SK-N-SH (cell line): ENCODE measurements around the gene ALDH18A1. TPM values are rescaled to one million over a fixed set of nuclear protein-coding genes. Genes with fewer than 3 reads are reported as not detected.

Experiments used
- CTCF ChIA-PET: fragments of 300-600, 350-600 bp; formaldehyde crosslinking; extraction: SDS; loops from one replicate; lab custom pipeline; 2021; lab: Yijun Ruan, JAX
- POLR2A ChIA-PET: fragments of 350-600 bp; sonication (Branson Sonifier 250); formaldehyde crosslinking; extraction: SDS; loops from one replicate; lab custom pipeline; 2020; ENCODE audit warnings: antibody characterized with exemption, inconsistent platforms; lab: Yijun Ruan, JAX
- DNase-seq: peaks from one replicate; pipeline ENCODE4 v3.0.0; 2012
- H2AFZ ChIP-seq: fragments of 200-600 bp; sonication (generic); 2 replicates; pipeline ENCODE4 v1.8.1; 2016; ENCODE audit warnings: antibody characterized with exemption, mild to moderate bottlenecking, low read depth
- H3F3A ChIP-seq: fragments of 200-600 bp; sonication (generic); replicated peaks from 2 replicates; pipeline ENCODE3; 2016; ENCODE audit warnings: antibody characterized with exemption, mild to moderate bottlenecking; ENCODE audit not compliant: insufficient read depth
- H3K27ac ChIP-seq, 2 experiments: fragments of 200-500 bp in 1 of 2; fragments of 200-600 bp in 1 of 2; sonication (Bioruptor generic) in 1 of 2; sonication (generic), shearing (Covaris generic) in 1 of 2; 2 replicates each; pipeline versions ENCODE4 v1.5.1 to v1.6.1; 2014 to 2016; ENCODE audit warnings: low read depth in 2 of 2, inconsistent platforms in 1 of 2, low read length in 1 of 2, mild to moderate bottlenecking in 1 of 2, mixed read lengths in 1 of 2
- H3K27me3 ChIP-seq: fragments of 200-600 bp; sonication (generic), shearing (Covaris generic); 2 replicates; pipeline ENCODE4 v1.6.1; 2016; ENCODE audit warnings: mixed run types; ENCODE audit not compliant: insufficient read depth
- H3K36me3 ChIP-seq, 2 experiments: fragments of 200-500 bp in 1 of 2; fragments of 200-600 bp in 1 of 2; sonication (Bioruptor generic) in 1 of 2; sonication (generic) in 1 of 2; replicated peaks in 1 of 2; 2 replicates each; pipeline versions ENCODE3 to v1.5.1; 2014 to 2016; ENCODE audit warnings: low read length in 1 of 2, mild to moderate bottlenecking in 1 of 2; ENCODE audit not compliant: insufficient read depth in 2 of 2, control insufficient read depth in 1 of 2
- H3K4me1 ChIP-seq, 2 experiments: fragments of 200-500 bp in 1 of 2; fragments of 200-600 bp in 1 of 2; sonication (Bioruptor generic) in 1 of 2; sonication (generic), shearing (Covaris generic) in 1 of 2; 2 replicates each; pipeline versions ENCODE4 v1.5.1 to v1.6.1; 2014 to 2016; ENCODE audit warnings: low read depth in 1 of 2, low read length in 1 of 2, mixed run types in 1 of 2; ENCODE audit not compliant: insufficient read depth in 2 of 2, control insufficient read depth in 1 of 2
- H3K4me2 ChIP-seq: fragments of 200-600 bp; sonication (generic), shearing (Covaris generic); 2 replicates; pipeline ENCODE4 v1.6.1; 2017; ENCODE audit warnings: mixed run types
- H3K4me3 ChIP-seq, 2 experiments: fragments of 200-500 bp in 1 of 2; fragments of 200-600 bp in 1 of 2; sonication (Bioruptor generic) in 1 of 2; sonication (generic), shearing (Covaris generic) in 1 of 2; 2 replicates each; pipeline versions ENCODE4 v1.5.1 to v1.8.1; 2014 to 2016; ENCODE audit warnings: low read depth in 2 of 2, inconsistent platforms in 1 of 2, low read length in 1 of 2, mild to moderate bottlenecking in 1 of 2, mixed read lengths in 1 of 2, moderate library complexity in 1 of 2
- H3K79me2 ChIP-seq: fragments of 200-600 bp; sonication (generic); 2 replicates; pipeline ENCODE4 v1.8.1; 2017; ENCODE audit warnings: mild to moderate bottlenecking; ENCODE audit not compliant: insufficient read depth
- H3K9ac ChIP-seq: fragments of 200-600 bp; sonication (generic); 2 replicates; pipeline ENCODE4 v1.6.1; 2017; ENCODE audit warnings: mixed run types
- H3K9me2 ChIP-seq: fragments of 200-600 bp; sonication (generic); 2 replicates; pipeline ENCODE4 v1.6.1; 2017; ENCODE audit warnings: mixed run types
- H3K9me3 ChIP-seq: fragments of 200-600 bp; sonication (generic); 2 replicates; pipeline ENCODE4 v1.6.1; 2017; ENCODE audit warnings: mixed run types, mild to moderate bottlenecking, moderate library complexity
- H4K20me1 ChIP-seq: fragments of 200-600 bp; sonication (generic); 2 replicates; pipeline ENCODE4 v1.6.1; 2017; ENCODE audit warnings: mild to moderate bottlenecking, mixed run types; ENCODE audit not compliant: insufficient read depth
- ELF1 ChIP-seq: IDR thresholded peaks from 2 replicates; pipeline ENCODE4 v1.4.0; 2012
- EZH2phosphoT487 ChIP-seq: fragments of 200-600 bp; sonication (generic); IDR thresholded peaks from 2 replicates; pipeline ENCODE4 v1.6.1; 2017; ENCODE audit warnings: low read depth, mixed run types, mild to moderate bottlenecking, antibody characterized with exemption, moderate library complexity, borderline replicate concordance
- FOXJ3 ChIP-seq: sonication (generic); formaldehyde crosslinking; IDR thresholded peaks from 2 replicates; pipeline ENCODE4 v1.5.1; 2020; ENCODE audit warnings: mild to moderate bottlenecking, missing genetic modification reagents
- FOXM1 ChIP-seq: IDR thresholded peaks from 2 replicates; pipeline ENCODE4 v1.4.0; 2012; ENCODE audit warnings: low read depth, mild to moderate bottlenecking
- GABPA ChIP-seq: IDR thresholded peaks from 2 replicates; pipeline ENCODE4 v1.4.0; 2012; ENCODE audit warnings: low read depth, mild to moderate bottlenecking
- GATA2 ChIP-seq: sonication (generic); formaldehyde crosslinking; IDR thresholded peaks from 2 replicates; pipeline ENCODE4 v1.5.0; 2020; ENCODE audit warnings: mild to moderate bottlenecking, missing genetic modification reagents
- MEF2A ChIP-seq: IDR thresholded peaks from 2 replicates; pipeline ENCODE4 v1.4.0; 2012; ENCODE audit warnings: low read depth, borderline replicate concordance
- NFIC ChIP-seq: IDR thresholded peaks from 2 replicates; pipeline ENCODE4 v1.4.0; 2012; ENCODE audit warnings: borderline replicate concordance
- NRF1 ChIP-seq: IDR thresholded peaks from 2 replicates; pipeline ENCODE4 v1.6.1; 2012; ENCODE audit warnings: low read depth, mild to moderate bottlenecking, low read length
- RAD21 ChIP-seq: IDR thresholded peaks from 2 replicates; pipeline ENCODE4 v1.6.1; 2012; ENCODE audit warnings: mild to moderate bottlenecking, low read length
- RCOR1 ChIP-seq: fragments of 150-350 bp; IDR thresholded peaks from 2 replicates; pipeline ENCODE4 v1.6.1; 2017; ENCODE audit warnings: antibody characterized with exemption, low read length
- RXRA ChIP-seq: IDR thresholded peaks from 2 replicates; pipeline ENCODE4 v1.4.0; 2012; ENCODE audit warnings: low read depth, mild to moderate bottlenecking, borderline replicate concordance
- TAF1 ChIP-seq: IDR thresholded peaks from 2 replicates; pipeline ENCODE4 v1.6.1; 2012; ENCODE audit warnings: low read depth, mild to moderate bottlenecking, low read length, moderate library complexity, borderline replicate concordance
- TCF12 ChIP-seq: IDR thresholded peaks from 2 replicates; pipeline ENCODE4 v1.4.0; 2012
- YY1 ChIP-seq: IDR thresholded peaks from 2 replicates; pipeline ENCODE4 v1.4.0; 2012; ENCODE audit warnings: low read depth, mild to moderate bottlenecking
- WGBS: methylation state at CpG from one replicate; pipeline ENCODE4 v1.1.6; 2017; ENCODE audit warnings: low lambda C conversion rate; 5-methylcytosine and 5-hydroxymethylcytosine counted together
- polyA plus RNA-seq, 3 experiments: library from polyadenylated mRNA; depleted of rRNA; stranded (reverse); fragments of >200 nt; gene quantifications; 2 replicates each; pipeline ENCODE4 v1.2.3, GENCODE V29; 2012
- TF ChIP-seq, protein P1 (sequence below): IDR thresholded peaks from 2 replicates; pipeline ENCODE4 v1.4.0; 2012; ENCODE audit warnings: low read depth, borderline replicate concordance
- TF ChIP-seq, protein P2 (sequence below): IDR thresholded peaks from 2 replicates; pipeline ENCODE4 v1.6.1; 2012; ENCODE audit warnings: mild to moderate bottlenecking, low read depth, low read length, moderate library complexity
- TF ChIP-seq, protein P3 (sequence below): IDR thresholded peaks from 2 replicates; pipeline ENCODE4 v1.4.0; 2012; ENCODE audit warnings: low read depth, borderline replicate concordance

Gene ALDH18A1
- polyA plus RNA-seq, 1 of the 3 experiments (the other 2 are of a cell fraction) = 59.5 TPM

DNA sequence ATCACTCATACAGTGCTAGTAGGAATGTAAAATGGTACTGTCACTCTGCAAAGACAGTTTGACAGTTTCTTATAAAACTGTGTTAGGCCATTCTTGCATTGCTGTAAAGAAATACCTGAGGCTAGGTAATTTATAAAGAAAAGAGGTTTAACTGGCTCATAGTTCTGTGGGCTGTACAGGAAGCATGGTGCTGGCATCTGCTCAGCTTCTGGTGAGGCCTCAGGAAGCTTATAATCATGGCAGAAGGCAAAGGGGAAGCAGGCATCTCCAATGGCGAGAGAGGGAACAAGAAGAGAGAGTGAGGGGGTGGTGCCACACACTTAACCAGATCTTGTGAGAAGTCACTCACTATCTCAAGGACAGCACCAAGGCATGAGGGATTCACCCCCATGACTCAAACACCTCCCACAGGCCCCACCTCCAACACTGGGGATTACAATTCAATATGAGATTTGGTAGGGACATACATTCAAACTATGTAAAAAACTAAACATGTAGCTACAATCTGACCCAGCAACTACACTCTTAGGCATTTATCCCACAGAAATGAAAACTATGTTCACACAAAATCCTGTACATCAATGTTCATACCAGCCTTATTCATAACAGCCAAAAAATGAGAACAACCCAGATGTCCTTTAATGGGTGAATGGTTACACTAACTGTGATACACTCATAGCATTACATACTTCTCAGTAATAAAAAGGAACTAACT, 5.0 kb downstream of the ALDH18A1 start:
- DNase-seq = no peak
- H3K4me3 ChIP-seq = no peak overlapping the region
- ChIA-PET POLR2A (no interaction called here), CTCF (no interaction called here)
- H3K4me2 ChIP-seq = no peak overlapping the region
- no peaks in the 10 kb centered on the region for H3K9me3 ChIP-seq
- peaks cover 93% of the 10 kb centered on the region for H3K79me2 ChIP-seq
- TF ChIP-seq RXRA (no peak), EZH2phosphoT487 (no peak), RCOR1 (no peak), NFIC (no peak), TAF1 (no peak), GATA2 (no peak), RAD21 (no peak), MEF2A (no peak)
- H2AFZ ChIP-seq = no peak overlapping the region
- H3F3A ChIP-seq = no peaks in the 10 kb centered on the region
- H3K27me3 ChIP-seq = no peaks in the 10 kb centered on the region
- H3K36me3 ChIP-seq = peaks cover 36 to 42% of the 10 kb centered on the region in 2 experiments
- H3K27ac ChIP-seq = no peak overlapping the region
- peaks cover 0 to 2% of the 10 kb centered on the region in 2 experiments; a peak in 2 of 4 replicates for H3K4me1 ChIP-seq
- H3K9me2 ChIP-seq = no peaks in the 10 kb centered on the region
- no peak overlapping the region for H3K9ac ChIP-seq
- WGBS = 100% methylated on average over 1 of the region's 1 CpG
- H4K20me1 ChIP-seq = no peaks in the 10 kb centered on the region

DNA sequence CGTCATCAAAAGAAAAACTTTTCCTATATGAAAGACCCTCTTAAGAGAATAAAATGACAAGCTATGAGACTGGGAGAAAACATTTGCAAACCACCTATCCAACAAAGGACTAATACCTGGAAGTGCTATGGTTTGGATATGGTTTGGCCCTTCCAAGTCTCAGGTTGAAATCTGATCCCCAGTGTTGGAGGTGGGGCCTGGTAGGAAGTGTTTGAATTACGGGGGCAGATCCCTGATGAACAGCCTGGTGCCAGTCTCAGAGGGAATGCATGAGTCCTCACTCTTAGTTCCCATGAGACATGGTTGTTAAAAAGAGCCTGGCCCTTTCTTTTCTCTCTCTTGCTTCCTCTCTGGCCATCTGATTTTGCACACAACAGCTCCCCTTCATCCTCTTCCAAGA, 6.3 kb downstream of the ALDH18A1 start:
- TF ChIP-seq TCF12 (no peak), ELF1 (no peak), RCOR1 (no peak), NRF1 (no peak), YY1 (no peak), RXRA (no peak), FOXM1 (no peak), GABPA (no peak), FOXJ3 (CRISPR knock-in tag) (no peak), MEF2A (no peak), RAD21 (no peak)
- TF ChIP-seq, protein P1, sequence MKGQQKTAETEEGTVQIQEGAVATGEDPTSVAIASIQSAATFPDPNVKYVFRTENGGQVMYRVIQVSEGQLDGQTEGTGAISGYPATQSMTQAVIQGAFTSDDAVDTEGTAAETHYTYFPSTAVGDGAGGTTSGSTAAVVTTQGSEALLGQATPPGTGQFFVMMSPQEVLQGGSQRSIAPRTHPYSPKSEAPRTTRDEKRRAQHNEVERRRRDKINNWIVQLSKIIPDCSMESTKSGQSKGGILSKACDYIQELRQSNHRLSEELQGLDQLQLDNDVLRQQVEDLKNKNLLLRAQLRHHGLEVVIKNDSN = no peak
- TF ChIP-seq, protein P2, sequence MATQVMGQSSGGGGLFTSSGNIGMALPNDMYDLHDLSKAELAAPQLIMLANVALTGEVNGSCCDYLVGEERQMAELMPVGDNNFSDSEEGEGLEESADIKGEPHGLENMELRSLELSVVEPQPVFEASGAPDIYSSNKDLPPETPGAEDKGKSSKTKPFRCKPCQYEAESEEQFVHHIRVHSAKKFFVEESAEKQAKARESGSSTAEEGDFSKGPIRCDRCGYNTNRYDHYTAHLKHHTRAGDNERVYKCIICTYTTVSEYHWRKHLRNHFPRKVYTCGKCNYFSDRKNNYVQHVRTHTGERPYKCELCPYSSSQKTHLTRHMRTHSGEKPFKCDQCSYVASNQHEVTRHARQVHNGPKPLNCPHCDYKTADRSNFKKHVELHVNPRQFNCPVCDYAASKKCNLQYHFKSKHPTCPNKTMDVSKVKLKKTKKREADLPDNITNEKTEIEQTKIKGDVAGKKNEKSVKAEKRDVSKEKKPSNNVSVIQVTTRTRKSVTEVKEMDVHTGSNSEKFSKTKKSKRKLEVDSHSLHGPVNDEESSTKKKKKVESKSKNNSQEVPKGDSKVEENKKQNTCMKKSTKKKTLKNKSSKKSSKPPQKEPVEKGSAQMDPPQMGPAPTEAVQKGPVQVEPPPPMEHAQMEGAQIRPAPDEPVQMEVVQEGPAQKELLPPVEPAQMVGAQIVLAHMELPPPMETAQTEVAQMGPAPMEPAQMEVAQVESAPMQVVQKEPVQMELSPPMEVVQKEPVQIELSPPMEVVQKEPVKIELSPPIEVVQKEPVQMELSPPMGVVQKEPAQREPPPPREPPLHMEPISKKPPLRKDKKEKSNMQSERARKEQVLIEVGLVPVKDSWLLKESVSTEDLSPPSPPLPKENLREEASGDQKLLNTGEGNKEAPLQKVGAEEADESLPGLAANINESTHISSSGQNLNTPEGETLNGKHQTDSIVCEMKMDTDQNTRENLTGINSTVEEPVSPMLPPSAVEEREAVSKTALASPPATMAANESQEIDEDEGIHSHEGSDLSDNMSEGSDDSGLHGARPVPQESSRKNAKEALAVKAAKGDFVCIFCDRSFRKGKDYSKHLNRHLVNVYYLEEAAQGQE = no peak
- TF ChIP-seq, protein P3, sequence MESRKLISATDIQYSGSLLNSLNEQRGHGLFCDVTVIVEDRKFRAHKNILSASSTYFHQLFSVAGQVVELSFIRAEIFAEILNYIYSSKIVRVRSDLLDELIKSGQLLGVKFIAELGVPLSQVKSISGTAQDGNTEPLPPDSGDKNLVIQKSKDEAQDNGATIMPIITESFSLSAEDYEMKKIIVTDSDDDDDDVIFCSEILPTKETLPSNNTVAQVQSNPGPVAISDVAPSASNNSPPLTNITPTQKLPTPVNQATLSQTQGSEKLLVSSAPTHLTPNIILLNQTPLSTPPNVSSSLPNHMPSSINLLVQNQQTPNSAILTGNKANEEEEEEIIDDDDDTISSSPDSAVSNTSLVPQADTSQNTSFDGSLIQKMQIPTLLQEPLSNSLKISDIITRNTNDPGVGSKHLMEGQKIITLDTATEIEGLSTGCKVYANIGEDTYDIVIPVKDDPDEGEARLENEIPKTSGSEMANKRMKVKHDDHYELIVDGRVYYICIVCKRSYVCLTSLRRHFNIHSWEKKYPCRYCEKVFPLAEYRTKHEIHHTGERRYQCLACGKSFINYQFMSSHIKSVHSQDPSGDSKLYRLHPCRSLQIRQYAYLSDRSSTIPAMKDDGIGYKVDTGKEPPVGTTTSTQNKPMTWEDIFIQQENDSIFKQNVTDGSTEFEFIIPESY = no peak
- TF ChIP-seq, all 33 proteins: peak for 0
- Histone ChIP-seq H3K27ac (no peak overlapping the region), H3K9me3 (no peaks in the 10 kb centered on the region), H3K27me3 (no peaks in the 10 kb centered on the region), H3K9ac (no peak overlapping the region), H4K20me1 (no peaks in the 10 kb centered on the region), H3K79me2 (peaks cover 93% of the 10 kb centered on the region), H3K9me2 (no peaks in the 10 kb centered on the region), H3F3A (no peaks in the 10 kb centered on the region), H3K4me3 (no peak overlapping the region), H3K36me3 (peaks cover 46 to 54% of the 10 kb centered on the region in 2 experiments), H2AFZ (no peak overlapping the region), H3K4me2 (no peak overlapping the region), H3K4me1 (no peaks in the 10 kb centered on the region; a peak in 1 of 4 replicates)
- CTCF ChIA-PET = interaction anchor here (0.7 to 1.5 kb wide), 3 partner anchors 44 to 276 kb away, joined by 3 to 5 read pairs (median 3); partner anchors contain the start of gene TCTN3
- POLR2A ChIA-PET = no interaction called here
- DNase-seq = no peak
- WGBS = 95% methylated on average over 2 of the region's 2 CpGs
